K562 (cell line): Measurements from ENCODE around the gene EEA1.

Source experiments
- CTCF ChIP-seq, 3 experiments: IDR thresholded peaks in 2 of 3; conservative IDR thresholded peaks in 1 of 3; 2 replicates each; pipeline ENCODE4 v1.5.1; 2011 to 2012; ENCODE audit warnings: low read length in 3 of 3, mild to moderate bottlenecking in 3 of 3, control low read depth in 2 of 3, improper control_type of control experiment in 1 of 3, inconsistent platforms in 1 of 3, low read depth in 1 of 3, mixed read lengths in 1 of 3, moderate library complexity in 1 of 3; ENCODE audit not compliant: insufficient read depth in 2 of 3
- E2F1 ChIP-seq: sonication (generic); formaldehyde crosslinking; IDR thresholded peaks from 2 replicates; pipeline ENCODE4 v1.8.1; 2023; ENCODE audit warnings: mild to moderate bottlenecking, missing genetic modification reagents, moderate library complexity
- IRF1 ChIP-seq: sonication (generic); formaldehyde crosslinking; IDR thresholded peaks from 2 replicates; pipeline ENCODE4 v1.8.0; 2022; ENCODE audit warnings: missing genetic modification reagents, mild to moderate bottlenecking, borderline replicate concordance
- MAZ ChIP-seq, 2 experiments: fragments of 450-650 bp in 1 of 2; sonication (generic) in 1 of 2; formaldehyde crosslinking; IDR thresholded peaks in 1 of 2; conservative IDR thresholded peaks in 1 of 2; 2 replicates each; pipeline versions ENCODE4 v1.4.0 to v1.5.0; 2020; ENCODE audit warnings: mild to moderate bottlenecking in 1 of 2, missing genetic modification reagents in 1 of 2
- SMARCA5 ChIP-seq: fragments of 450-650 bp; IDR thresholded peaks from 2 replicates; pipeline ENCODE4 v1.6.1; 2016
- ZBTB11 ChIP-seq, 3 experiments: fragments of 200-800 bp in 1 of 3; fragments of 250-450 bp in 1 of 3; fragments of 450-650 bp in 1 of 3; sonication (Bioruptor Pico) in 1 of 3; sonication (Bioruptor generic) in 1 of 3; formaldehyde crosslinking in 1 of 3; IDR thresholded peaks; 2 replicates each; pipeline versions ENCODE4 v1.6.1 to v1.8.0; 2016 to 2022; ENCODE audit warnings: mild to moderate bottlenecking in 2 of 3, missing genetic modification characterization in 2 of 3, missing compliant biosample characterization in 1 of 3, moderate library complexity in 1 of 3
- ZNF764 ChIP-seq: fragments of 250-450 bp; sonication (Bioruptor Pico); IDR thresholded peaks from 2 replicates; pipeline ENCODE4 v1.4.0; 2020; ENCODE audit warnings: low read depth, mild to moderate bottlenecking, moderate library complexity

- TF ChIP-seq MAZ (CRISPR knock-in tag; conservative IDR thresholded peaks at IDR 0.05 in 1 of 2, IDR thresholded peaks at IDR 0.05 in 1 of 2) (no peak), ZBTB11 (CRISPR knock-in tag; IDR thresholded peaks at IDR 0.05) (no peak), CTCF (IDR thresholded peaks at IDR 0.05 in 2 of 3, conservative IDR thresholded peaks at IDR 0.05 in 1 of 3; ENCODE audit: insufficient read depth in 2 of 3, low read depth in 1 of 3, low read length in 3 of 3) (no peak), SMARCA5 (no peak), ZNF764 (CRISPR knock-in tag) (no peak), E2F1 (no peak), IRF1 (no peak)
These were observed 17.0 kb downstream of the EEA1 start for GRCh38 chr12:92912052-92912451.
